ENCODE measurements around the gene PLEKHA7. TPM values are rescaled to one million over a fixed set of nuclear protein-coding genes. Genes with fewer than 3 reads are reported as not detected.
A peak's percentile ranks its signal among the peaks of the same experiment; 100 is the strongest.

The PLEKHA7 gene
- total and polyA plus RNA-seq, 2 of the 8 experiments (the other 6 are each of a cell fraction or from before 2014, with no cell fraction given) = 11.4 to 25.6 TPM

DNA sequence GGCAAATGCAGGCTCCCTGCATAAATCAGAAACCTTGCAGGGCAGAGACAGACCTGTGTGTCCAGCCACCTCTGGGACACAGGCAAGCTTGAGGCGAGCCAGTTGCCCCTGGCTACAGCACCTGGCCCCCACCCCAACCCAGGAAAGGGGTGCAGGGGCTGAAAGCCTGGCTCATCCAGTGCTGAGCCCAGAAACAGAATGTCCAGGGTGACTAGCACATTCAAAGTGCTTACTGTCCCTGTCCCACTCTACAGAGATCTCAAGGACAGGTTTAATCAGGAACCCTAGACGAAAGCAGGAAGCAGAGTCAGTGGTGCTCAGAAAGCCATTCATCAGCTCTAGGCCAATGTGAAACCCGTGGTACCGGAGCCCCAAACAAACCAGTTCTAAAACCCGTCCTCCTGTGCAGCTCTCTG lies 31.9 kb downstream of the PLEKHA7 start:
- H3K4me1 ChIP-seq (replicated peaks in 1 of 4; ENCODE audit: control insufficient read depth in 3 of 4, insufficient read depth in 4 of 4, low read length in 3 of 4) = peaks cover 15 to 41% (median 28%) of the 10 kb centered on the region in 4 experiments
- H4K8ac ChIP-seq (ENCODE audit: extremely low read depth, insufficient read depth, low read length) = no peak overlapping the region
- H3K9me3 ChIP-seq (ENCODE audit: insufficient read depth in 2 of 2, low read depth in 1 of 2, low read length in 1 of 2) = no peaks in the 10 kb centered on the region
- no peak overlapping the region for H3K9ac ChIP-seq (replicated peaks in 1 of 4; ENCODE audit: extremely low read depth in 1 of 4, low read depth in 3 of 4, low read length in 3 of 4)
- no peak overlapping the region for H3K56ac ChIP-seq (replicated peaks; ENCODE audit: insufficient read length, low read depth, low read length)
- no peak overlapping the region for H3K23ac ChIP-seq (ENCODE audit: insufficient read length)
- no peak overlapping the region for H3K27ac ChIP-seq (ENCODE audit: low read depth, low read length)
- no peak overlapping the region for H3K14ac ChIP-seq (ENCODE audit: insufficient read length)
- no peak overlapping the region for H3K4me3 ChIP-seq (ENCODE audit: extremely low read depth in 1 of 4, insufficient read depth in 2 of 4, low read depth in 3 of 4, low read length in 4 of 4)
- H3K4me2 ChIP-seq (ENCODE audit: insufficient read depth in 1 of 2, low read depth in 2 of 2, low read length in 2 of 2) = no peak overlapping the region
- no peaks in the 10 kb centered on the region for H3K23me2 ChIP-seq (ENCODE audit: low read depth, low read length)
- no peak overlapping the region for H2BK20ac ChIP-seq (ENCODE audit: low read length)
- H3K79me2 ChIP-seq (ENCODE audit: control insufficient read depth in 1 of 2, insufficient read depth in 2 of 2, low read length in 2 of 2) = peaks cover 0 to 34% of the 10 kb centered on the region in 2 experiments; a peak in 3 of 4 replicates
- H2BK120ac ChIP-seq (replicated peaks; ENCODE audit: low read depth, low read length) = no peak overlapping the region
- no peak overlapping the region for H4K91ac ChIP-seq (replicated peaks; ENCODE audit: insufficient read length, low read length)
- no peak overlapping the region for H3K4ac ChIP-seq (replicated peaks; ENCODE audit: insufficient read length, low read depth, low read length)
- no peak overlapping the region for H2BK15ac ChIP-seq (ENCODE audit: low read length)
- DNase-seq (ENCODE audit: low read depth in 1 of 2, low spot score in 2 of 2) (no peak), FAIRE-seq (no peak)
- CTCF ChIA-PET (ENCODE audit: partially characterized antibody) = interaction anchor here (0.8 to 2.6 kb wide), 5 partner anchors 19 to 196 kb away, joined by 3 to 9 read pairs (median 4); no protein-coding TSS in a partner anchor
- H2AFZ ChIP-seq (ENCODE audit: low read length) = no peak overlapping the region
- no peak overlapping the region for H4K5ac ChIP-seq (ENCODE audit: insufficient read length, low read depth, low read length)
- H3K36me3 ChIP-seq (ENCODE audit: control insufficient read depth in 2 of 4, insufficient read depth in 4 of 4, low read length in 3 of 4) = no peaks in the 10 kb centered on the region
- no peak overlapping the region for H2BK12ac ChIP-seq (ENCODE audit: low read depth, low read length)
- no peaks in the 10 kb centered on the region for H3K27me3 ChIP-seq (replicated peaks in 1 of 4; ENCODE audit: control insufficient read depth in 3 of 4, extremely low read depth in 1 of 4, insufficient read depth in 3 of 4, low read length in 3 of 4)
- no peak overlapping the region for H2AK5ac ChIP-seq (ENCODE audit: low read depth, low read length)
- WGBS, 2 experiments (ENCODE audit: extremely low coverage in 1 of 2, insufficient coverage in 1 of 2, insufficient read length in 1 of 2, insufficient replicate concordance in 2 of 2, low coverage in 1 of 2, low lambda C conversion rate in 2 of 2, missing lambda C conversion rate in 1 of 2) = 90% methylated on average over 4 of the region's 5 CpGs; no CpG with 5 or more reads in 1 of the 2 experiments
- no peak overlapping the region for H2BK5ac ChIP-seq (ENCODE audit: low read depth, low read length)
- H3K79me1 ChIP-seq (ENCODE audit: low read depth, low read length) = peaks cover 18% of the 10 kb centered on the region
- H3K18ac ChIP-seq (ENCODE audit: extremely low read depth, low read length) = 0 out of 2 replicates have a peak overlapping the region, but pooled peaks have one; percentile 14
- H4K20me1 ChIP-seq (replicated peaks in 1 of 2; ENCODE audit: control insufficient read depth in 1 of 2, insufficient read depth in 2 of 2, low read length in 2 of 2) = peaks cover 0 to 6% of the 10 kb centered on the region in 2 experiments
- POLR2A ChIA-PET (ENCODE audit: partially characterized antibody) = interaction anchor here (0.5 to 1.3 kb wide), 3 partner anchors 30 to 95 kb away, joined by 3 read pairs; partner anchors contain the start of gene RPS13
- TF ChIP-seq, protein P1, sequence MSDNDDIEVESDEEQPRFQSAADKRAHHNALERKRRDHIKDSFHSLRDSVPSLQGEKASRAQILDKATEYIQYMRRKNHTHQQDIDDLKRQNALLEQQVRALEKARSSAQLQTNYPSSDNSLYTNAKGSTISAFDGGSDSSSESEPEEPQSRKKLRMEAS (IDR thresholded peaks at IDR 0.05) = no peak
- no peak for TF ChIP-seq GTF2F1 (IDR thresholded peaks at IDR 0.05; ENCODE audit: borderline replicate concordance, low read depth, low read length)
- no peak for TF ChIP-seq CBX5 (IDR thresholded peaks at IDR 0.05; ENCODE audit: low read depth, low read length)
- TF ChIP-seq TCF12 (IDR thresholded peaks at IDR 0.05; ENCODE audit: low read depth, low read length) = no peak
- TF ChIP-seq TAF7 (optimal IDR thresholded peaks at IDR 0.05; ENCODE audit: borderline replicate concordance, low read depth, low read length) = no peak
- TF ChIP-seq CEBPB (IDR thresholded peaks at IDR 0.05; ENCODE audit: low read depth, low read length) = no peak
- TF ChIP-seq PHF8 (conservative IDR thresholded peaks at IDR 0.05; ENCODE audit: low read depth, low read length) = no peak
- no peak for TF ChIP-seq YY1 (IDR thresholded peaks at IDR 0.05; ENCODE audit: low read depth, low read length)
- no peak for TF ChIP-seq HDAC6 (IDR thresholded peaks at IDR 0.05; ENCODE audit: low read depth, low read length)
- no peak for TF ChIP-seq POLR2A (IDR thresholded peaks at IDR 0.05; ENCODE audit: control extremely low read depth in 1 of 2, low read depth in 2 of 2, low read length in 2 of 2)
- TF ChIP-seq JUN (IDR thresholded peaks at IDR 0.05; ENCODE audit: low read depth, low read length) = no peak
- no peak for TF ChIP-seq ZNF274 (IDR thresholded peaks at IDR 0.05; ENCODE audit: borderline replicate concordance, extremely low read depth, low read length)
